NCI-H1436 treated with DMSO at 0.1 percent for 48 hours (cell line): ENCODE data around the gene PI4K2A.
"Not testable (repeated sequence)": the region's sequence is repeated elsewhere in the genome, so short reads cannot be mapped to it uniquely, and the experiment has no call there.

ENCODE experiments used
- DNase-seq: peaks from one replicate; lab custom pipeline; 2025; lab: John Stamatoyannopoulos, UW

The PI4K2A gene

GRCh38 chr10:97675222-97675621 is 34.8 kb downstream of the PI4K2A start:
- DNase-seq: no peak

GRCh38 chr10:97676770-97677581 is 36.5 kb downstream of the PI4K2A start:
- DNase-seq: no peak

- DNase-seq: no peak
Measured at GRCh38 chr10:97679594-97679993, 39.1 kb downstream of the PI4K2A start.

GRCh38 chr10:97682042-97682441 is 41.6 kb downstream of the PI4K2A start:
- no peak for DNase-seq

GRCh38 chr10:97683556-97684367 is 43.3 kb downstream of the PI4K2A start:
- DNase-seq: no peak

- not testable (repeated sequence) for DNase-seq
Measured at GRCh38 chr10:97684368-97684713, 43.9 kb downstream of the PI4K2A start.

- no peak for DNase-seq
Measured at GRCh38 chr10:97684866-97685394, 44.5 kb downstream of the PI4K2A start.

- no peak for DNase-seq
Measured at GRCh38 chr10:97685395-97685958, 45.0 kb downstream of the PI4K2A start.

GRCh38 chr10:97686301-97686961 is 46.0 kb downstream of the PI4K2A start:
- DNase-seq: no peak

- peak; percentile 88 for DNase-seq
Measured at GRCh38 chr10:97686962-97687784, 46.7 kb downstream of the PI4K2A start, which contains the start of gene AVPI1. TSS of gene AVPI1 (minus strand) at chr10:97687241. CDS start at chr10:97679905, 7,336 bp downstream.

- no peak for DNase-seq
Measured at GRCh38 chr10:97687785-97688781, 47.6 kb downstream of the PI4K2A start.

- DNase-seq: no peak
Measured at GRCh38 chr10:97689559-97690020, 49.1 kb downstream of the PI4K2A start.

GRCh38 chr10:97690133-97690532 is 49.7 kb downstream of the PI4K2A start:
- DNase-seq: no peak

GRCh38 chr10:97698072-97698655 is 57.7 kb downstream of the PI4K2A start:
- not testable (repeated sequence) for DNase-seq

- no peak for DNase-seq
Measured at GRCh38 chr10:97701438-97702069, 61.1 kb downstream of the PI4K2A start.

- no peak for DNase-seq
Measured at GRCh38 chr10:97703398-97704067, 63.1 kb downstream of the PI4K2A start.

- DNase-seq: no peak
Measured at GRCh38 chr10:97704341-97704740, 63.9 kb downstream of the PI4K2A start.

- no peak for DNase-seq
Measured at GRCh38 chr10:97705006-97705670, 64.7 kb downstream of the PI4K2A start.
